Activated CD8-positive, alpha-beta T cell treated with anti-CD3 and anti-CD28 coated beads for 36 hours (primary cell): ENCODE measurements around the gene PCDHA6. TPM values are rescaled to one million over a fixed set of nuclear protein-coding genes. Genes with fewer than 3 reads are reported as not detected.
"Not testable (repeated sequence)": the region's sequence is repeated elsewhere in the genome, so short reads cannot be mapped to it uniquely, and the experiment has no call there.

Source experiments
- ATAC-seq: fragments of 200-7000 bp; cut with Tn5 transposase; one replicate; pipeline ENCODE4 v1.10.0; 2021; ENCODE audit warnings: mild to moderate bottlenecking, moderate library complexity
- CTCF ChIA-PET: fragments of 350-600 bp; sonication (Branson Sonifier 250); formaldehyde crosslinking; loops from one replicate; lab custom pipeline; 2021; ENCODE audit warnings: antibody characterized with exemption; lab: Charles Lee
- POLR2A ChIA-PET: fragments of 350-600 bp; sonication (Branson Sonifier 250); formaldehyde crosslinking; loops from one replicate; lab custom pipeline; 2021; ENCODE audit warnings: antibody characterized with exemption; lab: Charles Lee
- DNase-seq: peaks from one replicate; pipeline ENCODE4 v3.0.0-alpha.2; 2020
- H3K27ac Mint-ChIP-seq: one replicate; pipeline ENCODE4 v1.8.0; 2021; ENCODE audit warnings: mild to moderate bottlenecking, mixed read lengths
- H3K27me3 Mint-ChIP-seq: one replicate; pipeline ENCODE4 v1.8.0; 2021; ENCODE audit warnings: mixed read lengths
- H3K36me3 Mint-ChIP-seq: one replicate; pipeline ENCODE4 v1.8.0; 2021; ENCODE audit warnings: low read depth, mixed read lengths
- H3K4me1 Mint-ChIP-seq: one replicate; pipeline ENCODE4 v1.8.0; 2021; ENCODE audit warnings: low read depth, mixed read lengths
- H3K4me3 Mint-ChIP-seq: one replicate; pipeline ENCODE4 v1.8.0; 2021; ENCODE audit warnings: mild to moderate bottlenecking, moderate library complexity, mixed read lengths
- H3K9me3 Mint-ChIP-seq: one replicate; pipeline ENCODE4 v1.8.0; 2021; ENCODE audit warnings: mixed read lengths
- CTCF ChIP-seq: fragments of 200-600 bp; IDR thresholded peaks from one replicate; pipeline ENCODE4 v1.8.0; 2022; ENCODE audit warnings: antibody characterized with exemption, mild to moderate bottlenecking
- intact Hi-C: fragments of 100-400 bp; cut with micrococcal nuclease; formaldehyde crosslinking; loops from one replicate; pipeline ENCODE4 v1.10.0; 2022
- total RNA-seq, 2 experiments: library from RNA; stranded (reverse); gene quantifications; one replicate each; pipeline ENCODE4 v1.2.3, GENCODE V29; 2021

Gene PCDHA6
- total RNA-seq, 2 experiments from 2014 or later = not detected

GRCh38 chr5:140822281-140822629, 5.5 kb upstream of the PCDHA6 start:
- Mint-ChIP-seq H3K4me1 (no peaks in the 10 kb centered on the region), H3K9me3 (peaks cover 5% of the 10 kb centered on the region), H3K36me3 (peaks cover 4% of the 10 kb centered on the region), H3K4me3 (no peak overlapping the region), H3K27ac (no peak overlapping the region), H3K27me3 (peaks cover 11% of the 10 kb centered on the region)
- no peak for ATAC-seq
- TF ChIP-seq CTCF = no peak
- ChIA-PET CTCF (interaction anchor here (0.7 to 2.0 kb wide), 3 partner anchors 19 to 701 kb away, joined by 3 to 7 read pairs (median 6); partner anchors contain the start of gene PCDHA8), POLR2A (no interaction called here)
- intact Hi-C loops = no loop called here
- no peak for DNase-seq

- H3K4me3 Mint-ChIP-seq, POLR2A ChIA-PET, intact Hi-C loops, CTCF ChIA-PET, H3K27ac Mint-ChIP-seq, DNase-seq, H3K36me3 Mint-ChIP-seq, H3K4me1 Mint-ChIP-seq, H3K9me3 Mint-ChIP-seq, ATAC-seq: not testable (repeated sequence)
- peaks cover 11% of the 10 kb centered on the region for H3K27me3 Mint-ChIP-seq
These were observed 4.8 kb upstream of the PCDHA6 start for GRCh38 chr5:140822969-140823368.

GRCh38 chr5:140823475-140823874, 4.3 kb upstream of the PCDHA6 start:
- peaks cover 7% of the 10 kb centered on the region for H3K9me3 Mint-ChIP-seq
- POLR2A ChIA-PET = no interaction called here
- intact Hi-C loops = no loop called here

GRCh38 chr5:140828362-140828737, 590 bp downstream of the PCDHA6 start:
- ChIA-PET POLR2A (no interaction called here), CTCF (interaction anchor here (2.4 kb wide), 1 partner anchor 13 kb away, joined by 7 read pairs; no protein-coding TSS in a partner anchor)
- Mint-ChIP-seq H3K9me3 (peaks cover 23% of the 10 kb centered on the region), H3K4me1 (no peaks in the 10 kb centered on the region), H3K4me3 (no peak overlapping the region), H3K36me3 (peaks cover 7% of the 10 kb centered on the region), H3K27ac (no peak overlapping the region), H3K27me3 (peaks cover 32% of the 10 kb centered on the region)
- intact Hi-C loops = no loop called here
- no peak for ATAC-seq
- no peak for DNase-seq
- no peak for TF ChIP-seq CTCF

More at GRCh38 chr5:140823475-140823874, 4.3 kb upstream of the PCDHA6 start:
- TF ChIP-seq CTCF = no peak
- Mint-ChIP-seq H3K4me1 (no peaks in the 10 kb centered on the region), H3K27ac (no peak overlapping the region), H3K4me3 (no peak overlapping the region), H3K36me3 (peaks cover 5% of the 10 kb centered on the region), H3K27me3 (peaks cover 15% of the 10 kb centered on the region)
- CTCF ChIA-PET = no interaction called here
- ATAC-seq (no peak), DNase-seq (no peak)

GRCh38 chr5:140829511-140830501, 2.0 kb downstream of the PCDHA6 start:
- DNase-seq, CTCF ChIA-PET, ATAC-seq, POLR2A ChIA-PET, H3K27ac Mint-ChIP-seq, H3K4me1 Mint-ChIP-seq, H3K4me3 Mint-ChIP-seq, intact Hi-C loops: not testable (repeated sequence)
- peaks cover 26% of the 10 kb centered on the region for H3K9me3 Mint-ChIP-seq
- peaks cover 10% of the 10 kb centered on the region for H3K36me3 Mint-ChIP-seq
- H3K27me3 Mint-ChIP-seq = peaks cover 39% of the 10 kb centered on the region

GRCh38 chr5:140833993-140834392, 6.2 kb downstream of the PCDHA6 start, which contains the start of gene PCDHA7:
Gene PCDHA7 (plus strand): TSS chr5:140834269. CDS start chr5:140834384, 115 bp downstream.
- Mint-ChIP-seq H3K27ac (no peak within 1 kb of the TSS), H3K9me3 (peaks cover 22% of the 10 kb centered on the region), H3K4me3 (no peak within 1 kb of the TSS), H3K27me3 (peaks cover 34% of the 10 kb centered on the region), H3K4me1 (no peaks in the 10 kb centered on the region), H3K36me3 (peaks cover 5% of the 10 kb centered on the region)
- DNase-seq = no peak
- ChIA-PET POLR2A (no interaction called here), CTCF (no interaction called here)
- ATAC-seq = no peak
- no peak for TF ChIP-seq CTCF
- intact Hi-C loops = no loop called here

- POLR2A ChIA-PET, ATAC-seq, H3K4me1 Mint-ChIP-seq, intact Hi-C loops, H3K27ac Mint-ChIP-seq, DNase-seq, H3K4me3 Mint-ChIP-seq, H3K36me3 Mint-ChIP-seq, CTCF ChIA-PET: not testable (repeated sequence)
- peaks cover 32% of the 10 kb centered on the region for H3K27me3 Mint-ChIP-seq
- H3K9me3 Mint-ChIP-seq = peaks cover 19% of the 10 kb centered on the region
These were observed 6.8 kb downstream of the PCDHA6 start for GRCh38 chr5:140834439-140835008.
